Measurements from ENCODE around the gene SAMD9. TPM values are rescaled to one million over a fixed set of nuclear protein-coding genes. Genes with fewer than 3 reads are reported as not detected.
"Not testable (repeated sequence)": the region's sequence is repeated elsewhere in the genome, so short reads cannot be mapped to it uniquely, and the experiment has no call there.

SAMD9 gene
- polyA plus RNA-seq, 1 donor, result 6.1 TPM

- no CpG with 5 or more reads among the region's 2 CpGs for WGBS (ENCODE audit: insufficient coverage, low lambda C conversion rate)
- Histone ChIP-seq H3K27ac (ENCODE audit: low read length) (peak within 1 kb of the TSS; percentile 41), H3K9me3 (ENCODE audit: control insufficient read depth, low read depth, low read length) (no peaks in the 10 kb centered on the region), H3K27me3 (ENCODE audit: control insufficient read depth, insufficient read depth, low read length) (no peaks in the 10 kb centered on the region), H3K36me3 (ENCODE audit: control insufficient read depth, insufficient read depth, low read length) (no peaks in the 10 kb centered on the region), H3K4me1 (ENCODE audit: control insufficient read depth, insufficient read depth, low read length) (no peaks in the 10 kb centered on the region), H3K4me3 (ENCODE audit: low read length) (peak within 1 kb of the TSS; percentile 27)
- peak in 1 of 2 donors; percentile 42 for DNase-seq
These were observed 30.4 kb upstream of the SAMD9 start, which contains the start of gene SAMD9L for GRCh38 chr7:93148144-93148543. Gene SAMD9L, minus strand, starts transcription at chr7:93148385. Its CDS starts 12,414 bp downstream, at chr7:93135971.

- H3K4me3 ChIP-seq (ENCODE audit: low read length), result peak overlapping the region; percentile 27
- H3K27ac ChIP-seq (ENCODE audit: low read length), result peak overlapping the region; percentile 41
- H3K4me1 ChIP-seq (ENCODE audit: control insufficient read depth, insufficient read depth, low read length), result no peaks in the 10 kb centered on the region
- no peaks in the 10 kb centered on the region for H3K27me3 ChIP-seq (ENCODE audit: control insufficient read depth, insufficient read depth, low read length)
- whole genome bisulfite sequencing (ENCODE audit: insufficient coverage, low lambda C conversion rate), result no CpG with 5 or more reads among the region's 3 CpGs
- no peaks in the 10 kb centered on the region for H3K9me3 ChIP-seq (ENCODE audit: control insufficient read depth, low read depth, low read length)
- H3K36me3 ChIP-seq (ENCODE audit: control insufficient read depth, insufficient read depth, low read length), result no peaks in the 10 kb centered on the region
- peak in 1 of 2 donors; percentile 40 for DNase-seq
These were observed 29.6 kb upstream of the SAMD9 start for GRCh38 chr7:93147363-93147762.

- Histone ChIP-seq H3K9me3 (ENCODE audit: control insufficient read depth, low read depth, low read length) (no peaks in the 10 kb centered on the region), H3K4me3 (ENCODE audit: low read length) (no peak overlapping the region), H3K27ac (ENCODE audit: low read length) (no peak overlapping the region), H3K27me3 (ENCODE audit: control insufficient read depth, insufficient read depth, low read length) (no peaks in the 10 kb centered on the region), H3K4me1 (ENCODE audit: control insufficient read depth, insufficient read depth, low read length) (no peaks in the 10 kb centered on the region), H3K36me3 (ENCODE audit: control insufficient read depth, insufficient read depth, low read length) (no peaks in the 10 kb centered on the region)
- 83% methylated on average over 2 of the region's 5 CpGs for WGBS (ENCODE audit: insufficient coverage, low lambda C conversion rate)
- DNase-seq, result no peak
These were observed 28.8 kb upstream of the SAMD9 start for GRCh38 chr7:93146472-93147141.

GRCh38 chr7:93146036-93146435 is 28.3 kb upstream of the SAMD9 start:
- Histone ChIP-seq H3K4me1 (ENCODE audit: control insufficient read depth, insufficient read depth, low read length) (no peaks in the 10 kb centered on the region), H3K4me3 (ENCODE audit: low read length) (no peak overlapping the region), H3K27ac (ENCODE audit: low read length) (no peak overlapping the region), H3K36me3 (ENCODE audit: control insufficient read depth, insufficient read depth, low read length) (no peaks in the 10 kb centered on the region), H3K27me3 (ENCODE audit: control insufficient read depth, insufficient read depth, low read length) (no peaks in the 10 kb centered on the region), H3K9me3 (ENCODE audit: control insufficient read depth, low read depth, low read length) (no peaks in the 10 kb centered on the region)
- 29% methylated on average over 1 of the region's 1 CpG for WGBS (ENCODE audit: insufficient coverage, low lambda C conversion rate)
- DNase-seq, result no peak

GRCh38 chr7:93145354-93145753 is 27.6 kb upstream of the SAMD9 start:
- H3K4me3 ChIP-seq (ENCODE audit: low read length), result no peak overlapping the region
- no peaks in the 10 kb centered on the region for H3K9me3 ChIP-seq (ENCODE audit: control insufficient read depth, low read depth, low read length)
- H3K27ac ChIP-seq (ENCODE audit: low read length), result no peak overlapping the region
- WGBS (ENCODE audit: insufficient coverage, low lambda C conversion rate), result 92% methylated on average over 2 of the region's 3 CpGs
- H3K27me3 ChIP-seq (ENCODE audit: control insufficient read depth, insufficient read depth, low read length), result no peaks in the 10 kb centered on the region
- DNase-seq, result no peak
- H3K36me3 ChIP-seq (ENCODE audit: control insufficient read depth, insufficient read depth, low read length), result no peaks in the 10 kb centered on the region
- no peaks in the 10 kb centered on the region for H3K4me1 ChIP-seq (ENCODE audit: control insufficient read depth, insufficient read depth, low read length)

GRCh38 chr7:93142127-93142526 is 24.3 kb upstream of the SAMD9 start:
- H3K27ac ChIP-seq (ENCODE audit: low read length), result no peak overlapping the region
- H3K36me3 ChIP-seq (ENCODE audit: control insufficient read depth, insufficient read depth, low read length), result no peaks in the 10 kb centered on the region
- no peak for DNase-seq
- no peaks in the 10 kb centered on the region for H3K9me3 ChIP-seq (ENCODE audit: control insufficient read depth, low read depth, low read length)
- WGBS (ENCODE audit: insufficient coverage, low lambda C conversion rate), result 100% methylated on average over 1 of the region's 1 CpG
- H3K4me1 ChIP-seq (ENCODE audit: control insufficient read depth, insufficient read depth, low read length), result no peaks in the 10 kb centered on the region
- H3K27me3 ChIP-seq (ENCODE audit: control insufficient read depth, insufficient read depth, low read length), result no peaks in the 10 kb centered on the region
- H3K4me3 ChIP-seq (ENCODE audit: low read length), result no peak overlapping the region

GRCh38 chr7:93140582-93141191 is 22.9 kb upstream of the SAMD9 start:
- Histone ChIP-seq H3K4me1 (ENCODE audit: control insufficient read depth, insufficient read depth, low read length) (no peaks in the 10 kb centered on the region), H3K27ac (ENCODE audit: low read length) (no peak overlapping the region), H3K27me3 (ENCODE audit: control insufficient read depth, insufficient read depth, low read length) (no peaks in the 10 kb centered on the region), H3K36me3 (ENCODE audit: control insufficient read depth, insufficient read depth, low read length) (no peaks in the 10 kb centered on the region), H3K9me3 (ENCODE audit: control insufficient read depth, low read depth, low read length) (no peaks in the 10 kb centered on the region), H3K4me3 (ENCODE audit: low read length) (no peak overlapping the region)
- WGBS (ENCODE audit: insufficient coverage, low lambda C conversion rate), result 100% methylated on average over 2 of the region's 3 CpGs
- no peak for DNase-seq

GRCh38 chr7:93138576-93138975 is 20.8 kb upstream of the SAMD9 start:
- Histone ChIP-seq H3K27ac (ENCODE audit: low read length) (no peak overlapping the region), H3K4me1 (ENCODE audit: control insufficient read depth, insufficient read depth, low read length) (no peaks in the 10 kb centered on the region), H3K4me3 (ENCODE audit: low read length) (no peak overlapping the region), H3K36me3 (ENCODE audit: control insufficient read depth, insufficient read depth, low read length) (no peaks in the 10 kb centered on the region), H3K27me3 (ENCODE audit: control insufficient read depth, insufficient read depth, low read length) (no peaks in the 10 kb centered on the region), H3K9me3 (ENCODE audit: control insufficient read depth, low read depth, low read length) (no peaks in the 10 kb centered on the region)
- DNase-seq, result no peak
- whole genome bisulfite sequencing (ENCODE audit: insufficient coverage, low lambda C conversion rate), result no CpG with 5 or more reads among the region's 4 CpGs

- DNase-seq, result no peak
- Histone ChIP-seq H3K27ac (ENCODE audit: low read length) (no peak overlapping the region), H3K4me1 (ENCODE audit: control insufficient read depth, insufficient read depth, low read length) (no peaks in the 10 kb centered on the region), H3K36me3 (ENCODE audit: control insufficient read depth, insufficient read depth, low read length) (no peaks in the 10 kb centered on the region), H3K4me3 (ENCODE audit: low read length) (no peak overlapping the region), H3K27me3 (ENCODE audit: control insufficient read depth, insufficient read depth, low read length) (no peaks in the 10 kb centered on the region), H3K9me3 (ENCODE audit: control insufficient read depth, low read depth, low read length) (no peaks in the 10 kb centered on the region)
- WGBS (ENCODE audit: insufficient coverage, low lambda C conversion rate), result no CpG with 5 or more reads among the region's 1 CpG
These were observed 15.2 kb upstream of the SAMD9 start for GRCh38 chr7:93133005-93133404.

GRCh38 chr7:93132216-93132615 is 14.4 kb upstream of the SAMD9 start:
- WGBS (ENCODE audit: insufficient coverage, low lambda C conversion rate), result 100% methylated on average over 1 of the region's 3 CpGs
- no peaks in the 10 kb centered on the region for H3K9me3 ChIP-seq (ENCODE audit: control insufficient read depth, low read depth, low read length)
- H3K4me1 ChIP-seq (ENCODE audit: control insufficient read depth, insufficient read depth, low read length), result no peaks in the 10 kb centered on the region
- no peak for DNase-seq
- H3K36me3 ChIP-seq (ENCODE audit: control insufficient read depth, insufficient read depth, low read length), result no peaks in the 10 kb centered on the region
- no peak overlapping the region for H3K4me3 ChIP-seq (ENCODE audit: low read length)
- H3K27ac ChIP-seq (ENCODE audit: low read length), result no peak overlapping the region
- H3K27me3 ChIP-seq (ENCODE audit: control insufficient read depth, insufficient read depth, low read length), result no peaks in the 10 kb centered on the region

GRCh38 chr7:93126954-93127353 is 9.2 kb upstream of the SAMD9 start:
- not testable (repeated sequence) for H3K9me3 ChIP-seq (ENCODE audit: control insufficient read depth, low read depth, low read length); DNase-seq; H3K36me3 ChIP-seq (ENCODE audit: control insufficient read depth, insufficient read depth, low read length); H3K4me3 ChIP-seq (ENCODE audit: low read length); H3K4me1 ChIP-seq (ENCODE audit: control insufficient read depth, insufficient read depth, low read length); H3K27me3 ChIP-seq (ENCODE audit: control insufficient read depth, insufficient read depth, low read length); H3K27ac ChIP-seq (ENCODE audit: low read length)
- whole genome bisulfite sequencing (ENCODE audit: insufficient coverage, low lambda C conversion rate), result no CpG with 5 or more reads among the region's 1 CpG

All from large intestine (tissue), 3 donors.